Fibroblast of lung (primary cell): Measurements from ENCODE around the gene NRDC.

Source experiments
- CTCF ChIP-seq, 2 donors: IDR thresholded peaks in 1 of 2; conservative IDR thresholded peaks in 1 of 2; 1 replicate in 1 of 2; 2 replicates in 1 of 2; pipeline ENCODE4 v1.5.1; 2011 to 2012; ENCODE audit warnings: low read length in 2 of 2, control low read depth in 1 of 2, inconsistent platforms in 1 of 2, low read depth in 1 of 2, mild to moderate bottlenecking in 1 of 2
- EZH2 ChIP-seq: IDR thresholded peaks from 2 replicates; pipeline ENCODE4 v1.5.1; 2012; ENCODE audit warnings: low read length, control low read depth, mild to moderate bottlenecking; ENCODE audit errors: missing control alignments

GRCh38 chr1:51861669-51862068, 16.9 kb downstream of the NRDC start:
- TF ChIP-seq CTCF (conservative IDR thresholded peaks at IDR 0.05 in 1 of 2, IDR thresholded peaks at IDR 0.05 in 1 of 2; ENCODE audit: low read depth in 1 of 2, low read length in 2 of 2) (no peak), EZH2 (no peak)
